Measurements from ENCODE around the gene ALK. TPM values are rescaled to one million over a fixed set of nuclear protein-coding genes. Genes with fewer than 3 reads are reported as not detected.

The ALK gene
- total and polyA plus RNA-seq, 12 donors = 0.09 to 1.8 (median 0.53) TPM; not detected in 1

DNA sequence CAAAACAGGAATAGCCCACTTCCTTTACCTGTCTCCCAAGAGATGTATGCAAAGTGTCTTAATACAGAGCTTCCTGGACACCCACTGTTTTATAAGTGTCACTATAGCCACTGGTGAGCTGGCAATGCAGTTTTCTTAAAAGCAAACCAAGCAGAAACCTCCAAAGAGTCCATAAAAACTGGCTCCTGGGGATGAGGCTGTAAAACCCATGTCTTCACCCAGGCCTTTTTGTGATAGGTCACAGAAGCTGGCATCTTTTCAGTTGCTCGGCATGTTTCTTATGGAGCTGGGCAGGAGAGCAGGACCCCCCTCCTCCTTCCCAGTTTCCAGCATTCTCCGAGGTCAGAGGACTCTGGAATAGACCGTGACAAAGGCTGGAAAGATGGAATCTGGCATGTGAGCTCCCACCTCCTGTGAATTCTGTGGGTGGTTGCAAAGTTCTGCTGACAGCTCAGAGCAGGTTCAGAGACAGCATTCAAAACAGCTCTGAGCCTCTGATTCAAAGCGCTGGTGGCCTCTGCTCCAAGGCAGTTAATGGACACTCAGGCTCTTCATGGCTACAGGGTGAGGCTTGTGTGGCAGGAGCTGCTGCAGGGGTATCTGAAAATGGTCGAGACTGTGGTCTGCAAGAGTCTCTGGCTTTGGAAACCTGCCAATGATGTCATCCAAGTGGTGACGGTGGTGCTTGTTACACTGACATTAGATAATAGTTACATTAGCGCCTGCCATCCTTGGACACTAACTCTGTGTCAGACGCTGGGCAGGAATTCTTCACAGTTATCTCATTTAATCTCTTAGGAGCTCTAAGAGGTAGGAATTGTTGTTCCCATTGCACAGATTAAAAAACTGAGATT, 522.8 kb downstream of the ALK start:
- no peaks in the 10 kb centered on the region for H3K9me3 ChIP-seq (replicated peaks in 1 of 3)
- 53 to 60% (median 56%) methylated on average over 7 to 8 of the region's 8 CpGs for WGBS, 4 donors
- intact Hi-C loops (cut with DNase I) = no loop called here
- TF ChIP-seq POLR2A (IDR thresholded peaks at IDR 0.05) = no peak
- TF ChIP-seq, protein P1, sequence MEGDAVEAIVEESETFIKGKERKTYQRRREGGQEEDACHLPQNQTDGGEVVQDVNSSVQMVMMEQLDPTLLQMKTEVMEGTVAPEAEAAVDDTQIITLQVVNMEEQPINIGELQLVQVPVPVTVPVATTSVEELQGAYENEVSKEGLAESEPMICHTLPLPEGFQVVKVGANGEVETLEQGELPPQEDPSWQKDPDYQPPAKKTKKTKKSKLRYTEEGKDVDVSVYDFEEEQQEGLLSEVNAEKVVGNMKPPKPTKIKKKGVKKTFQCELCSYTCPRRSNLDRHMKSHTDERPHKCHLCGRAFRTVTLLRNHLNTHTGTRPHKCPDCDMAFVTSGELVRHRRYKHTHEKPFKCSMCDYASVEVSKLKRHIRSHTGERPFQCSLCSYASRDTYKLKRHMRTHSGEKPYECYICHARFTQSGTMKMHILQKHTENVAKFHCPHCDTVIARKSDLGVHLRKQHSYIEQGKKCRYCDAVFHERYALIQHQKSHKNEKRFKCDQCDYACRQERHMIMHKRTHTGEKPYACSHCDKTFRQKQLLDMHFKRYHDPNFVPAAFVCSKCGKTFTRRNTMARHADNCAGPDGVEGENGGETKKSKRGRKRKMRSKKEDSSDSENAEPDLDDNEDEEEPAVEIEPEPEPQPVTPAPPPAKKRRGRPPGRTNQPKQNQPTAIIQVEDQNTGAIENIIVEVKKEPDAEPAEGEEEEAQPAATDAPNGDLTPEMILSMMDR (IDR thresholded peaks at IDR 0.05) = no peak
- H3K36me3 ChIP-seq (replicated peaks in 1 of 2) = no peaks in the 10 kb centered on the region
- no peak overlapping the region for H3K27ac ChIP-seq
- no peaks in the 10 kb centered on the region for H3K4me1 ChIP-seq (replicated peaks in 1 of 2)
- no peaks in the 10 kb centered on the region for H3K27me3 ChIP-seq
- H3K4me3 ChIP-seq = no peak overlapping the region
- peak in 2 of 7 donors; percentile 22 to 57 for DNase-seq

DNA sequence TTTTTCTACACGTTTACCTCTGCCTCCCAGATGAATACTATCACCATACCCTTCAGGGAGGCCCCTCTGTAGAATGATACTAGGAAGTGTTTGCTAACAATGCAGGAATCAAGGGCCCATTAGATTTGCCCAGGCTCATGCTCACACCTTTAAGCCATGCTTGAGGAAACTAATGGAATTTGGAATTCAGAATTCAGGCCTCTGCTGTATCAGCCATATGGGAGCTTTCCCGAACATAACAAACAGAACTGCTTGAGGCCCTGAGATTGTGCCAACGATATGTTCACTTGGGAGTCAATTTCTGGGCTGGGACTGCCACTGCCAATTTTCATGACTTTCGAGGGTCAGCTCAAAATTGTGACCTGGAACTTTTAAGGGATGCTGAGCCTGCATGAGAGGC, 523.7 kb downstream of the ALK start:
- 66 to 82% (median 79%) methylated on average over 4 of the region's 4 CpGs for WGBS, 4 donors
- no peak for TF ChIP-seq POLR2A (IDR thresholded peaks at IDR 0.05)
- TF ChIP-seq, protein P1 (IDR thresholded peaks at IDR 0.05) = no peak
- no peak for DNase-seq
- Histone ChIP-seq H3K4me1 (replicated peaks in 1 of 2) (no peaks in the 10 kb centered on the region), H3K4me3 (no peak overlapping the region), H3K9me3 (replicated peaks in 1 of 3) (no peaks in the 10 kb centered on the region), H3K27me3 (no peaks in the 10 kb centered on the region), H3K27ac (no peak overlapping the region), H3K36me3 (replicated peaks in 1 of 2) (no peaks in the 10 kb centered on the region)
- intact Hi-C loops (cut with DNase I) = no loop called here

DNA sequence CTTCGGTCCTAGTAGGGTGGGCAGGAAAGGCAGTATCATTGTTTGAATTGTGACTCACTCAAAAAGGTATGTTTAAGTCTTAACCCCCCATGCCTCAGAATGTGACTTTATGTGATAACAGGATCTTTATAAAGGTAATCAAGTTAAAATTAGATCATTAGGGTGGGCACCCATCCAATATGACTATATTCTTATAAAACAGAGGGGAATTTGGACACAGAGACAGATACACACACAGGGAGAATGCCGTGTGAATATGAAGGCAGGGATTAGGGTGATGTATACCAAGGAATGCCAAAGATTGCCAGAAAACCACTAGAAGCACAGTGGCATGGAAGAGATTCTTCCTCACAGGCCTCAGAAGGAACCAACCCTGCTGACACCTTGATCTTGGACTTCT, 524.3 kb downstream of the ALK start:
- no peak for DNase-seq
- Histone ChIP-seq H3K36me3 (replicated peaks in 1 of 2) (no peaks in the 10 kb centered on the region), H3K9me3 (replicated peaks in 1 of 3) (no peaks in the 10 kb centered on the region), H3K27ac (no peak overlapping the region), H3K4me1 (replicated peaks in 1 of 2) (no peaks in the 10 kb centered on the region), H3K4me3 (no peak overlapping the region), H3K27me3 (no peaks in the 10 kb centered on the region)
- intact Hi-C loops (cut with DNase I) = no loop called here
- TF ChIP-seq, protein P1 (IDR thresholded peaks at IDR 0.05) = no peak
- no peak for TF ChIP-seq POLR2A (IDR thresholded peaks at IDR 0.05)
- WGBS, 4 donors = 85 to 98% (median 93%) methylated on average over 2 of the region's 2 CpGs

DNA sequence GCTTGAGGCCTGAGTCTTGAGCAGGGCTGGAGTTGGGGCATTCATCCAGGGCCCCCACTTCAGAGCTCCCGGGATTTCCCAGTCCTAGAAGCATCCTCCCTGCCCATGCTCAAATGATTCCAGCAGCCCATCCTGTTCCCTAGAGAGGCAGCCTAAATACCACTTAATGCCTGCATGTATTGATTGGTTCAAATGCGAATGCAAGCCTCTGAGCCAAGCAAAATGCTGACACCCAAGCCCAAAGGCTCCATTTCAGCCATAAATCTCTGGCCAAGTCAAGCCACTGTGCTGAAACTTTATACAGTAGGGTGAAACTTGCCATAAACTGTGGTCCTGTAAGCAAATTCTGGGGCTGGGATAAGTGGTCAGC, 526.4 kb downstream of the ALK start:
- Histone ChIP-seq H3K27ac (no peak overlapping the region), H3K27me3 (no peaks in the 10 kb centered on the region), H3K9me3 (replicated peaks in 1 of 3) (no peaks in the 10 kb centered on the region), H3K36me3 (replicated peaks in 1 of 2) (no peaks in the 10 kb centered on the region), H3K4me1 (replicated peaks in 1 of 2) (no peaks in the 10 kb centered on the region), H3K4me3 (no peak overlapping the region)
- TF ChIP-seq POLR2A (IDR thresholded peaks at IDR 0.05) = no peak
- TF ChIP-seq, protein P1 (IDR thresholded peaks at IDR 0.05) = no peak
- no peak for DNase-seq
- 59 to 83% (median 68%) methylated on average over 2 of the region's 2 CpGs for WGBS, 4 donors
- intact Hi-C loops (cut with DNase I) = no loop called here
